Heart right ventricle (tissue), 16 donors: Measurements from ENCODE around the gene SLC26A6. TPM values are rescaled to one million over a fixed set of nuclear protein-coding genes. Genes with fewer than 3 reads are reported as not detected.

Experiments
- ATAC-seq, 8 donors: fragments of 200-7000 bp; cut with Tn5 transposase; one replicate each; pipeline ENCODE4 v1.9.1; 2020; ENCODE audit warnings: mild to moderate bottlenecking in 8 of 8, moderate library complexity in 8 of 8, moderate number of reproducible peaks in 1 of 8
- DNase-seq, 2 donors: peaks; one replicate each; pipeline ENCODE4 v3.0.0-alpha.2; 2020
- H3K27ac ChIP-seq, 10 donors: fragments of 200-600 bp; sonication (generic) in 2 of 10; one replicate each; pipeline versions ENCODE4 v1.5.0 to v1.8.0; 2020 to 2022; ENCODE audit warnings: mild to moderate bottlenecking in 3 of 10
- H3K27me3 ChIP-seq, 7 donors: fragments of 200-600 bp; one replicate each; pipeline ENCODE4 v1.8.0; 2021 to 2022; ENCODE audit warnings: mild to moderate bottlenecking in 2 of 7
- H3K36me3 ChIP-seq, 9 donors: fragments of 200-600 bp; sonication (generic) in 1 of 9; one replicate each; pipeline versions ENCODE4 v1.5.0 to v1.8.0; 2020 to 2022; ENCODE audit warnings: mild to moderate bottlenecking in 2 of 9
- H3K4me1 ChIP-seq, 9 donors: fragments of 200-600 bp; sonication (generic) in 1 of 9; one replicate each; pipeline versions ENCODE4 v1.5.0 to v1.8.0; 2020 to 2022; ENCODE audit warnings: mild to moderate bottlenecking in 4 of 9
- H3K4me3 ChIP-seq, 10 donors: fragments of 200-600 bp; sonication (generic) in 2 of 10; one replicate each; pipeline versions ENCODE4 v1.5.0 to v1.8.0; 2020 to 2022; ENCODE audit warnings: mild to moderate bottlenecking in 7 of 10, moderate library complexity in 2 of 10
- H3K9me3 ChIP-seq, 11 donors: fragments of 200-600 bp in 10 of 11; sonication (generic) in 2 of 11; one replicate each; pipeline versions ENCODE4 v1.5.0 to v1.8.0; 2013 to 2022; ENCODE audit warnings: mild to moderate bottlenecking in 2 of 11, control low read depth in 1 of 11, moderate library complexity in 1 of 11
- CTCF ChIP-seq, 9 donors: fragments of 200-600 bp; sonication (generic) in 2 of 9; IDR thresholded peaks; one replicate each; pipeline versions ENCODE4 v1.5.0 to v1.8.0; 2021 to 2022; ENCODE audit warnings: antibody characterized with exemption in 9 of 9, mild to moderate bottlenecking in 5 of 9, moderate library complexity in 1 of 9
- WGBS, 2 donors: extraction: QIAGEN DNeasy Blood & Tissue Kit; methylation state at CpG; one replicate each; pipeline ENCODE4 v1.1.7; 2013; ENCODE audit warnings: inconsistent platforms in 1 of 2; 5-methylcytosine and 5-hydroxymethylcytosine counted together
- intact Hi-C, 10 donors: fragments of 100-400 bp; cut with DNase I; formaldehyde crosslinking; loops; one replicate each; pipeline versions ENCODE4 v1.11.1 to v1.14.2; 2022
- polyA plus RNA-seq, 2 donors: library from polyadenylated mRNA; stranded (reverse); fragments of 200-250 nt; gene quantifications; one replicate each; pipeline ENCODE4 v1.2.3, GENCODE V29; 2013
- total RNA-seq, 10 donors: library from RNA; stranded (reverse); fragmentation: NEBNext Ultra II Directional in 3 of 10; extraction: Animal tissue kit (Norgen Biotek cat#: 25700) in 3 of 10; gene quantifications; one replicate each; pipeline versions ENCODE4 v1.2.1 to v1.2.4, GENCODE V29; 2021 to 2023
- donor health status: Arrhythmogenic right ventricular cardiomyopathy.
- donor health status: ischemic (EF 13 %, LVEDD 7.1; RV severe dilation, severe dysfunction).
- donor health status: healthy with polysubstance abuse.
- donor health status: DM: no; HTN: yes; CAD: no.
- donor health status: DM: no; HTN: no; CAD: no.
- donor health status: ischemic (EF 25% LVEDD 6.9; RV normal size, moderate dysfunction).
- donor health status: ischemic (EF 25% LVEDD 5.7; RV mildly dilated, moderate dysfunction).
- donor health status: healthy.
- donor health status: DM: yes; HTN: yes; CAD: no.
- donor health status: Ischemic cardiomyopathy.
- donor health status: ischemic (EF 35%, LVEDD 5.7; RV mildly dilated, moderate dysfunction).
- donor health status: nonischemic (EF 11% LVEDD 7.7; RV severe dilation, severe dysfunction).
- donor health status: DM: yes; HTN: yes; CAD: no.
- donor health status: PGD.
- donor health status: ischemic (EF 29% LVEDD 5.4; RV normal size, mild dysfunction).
- donor health status: nonischemic (EF 23%, LVEDD 6.1; RV moderate dilation, normal function).

Gene SLC26A6
- total and polyA plus RNA-seq, 12 donors: 5.2 to 25.4 (median 10.3) TPM

DNA sequence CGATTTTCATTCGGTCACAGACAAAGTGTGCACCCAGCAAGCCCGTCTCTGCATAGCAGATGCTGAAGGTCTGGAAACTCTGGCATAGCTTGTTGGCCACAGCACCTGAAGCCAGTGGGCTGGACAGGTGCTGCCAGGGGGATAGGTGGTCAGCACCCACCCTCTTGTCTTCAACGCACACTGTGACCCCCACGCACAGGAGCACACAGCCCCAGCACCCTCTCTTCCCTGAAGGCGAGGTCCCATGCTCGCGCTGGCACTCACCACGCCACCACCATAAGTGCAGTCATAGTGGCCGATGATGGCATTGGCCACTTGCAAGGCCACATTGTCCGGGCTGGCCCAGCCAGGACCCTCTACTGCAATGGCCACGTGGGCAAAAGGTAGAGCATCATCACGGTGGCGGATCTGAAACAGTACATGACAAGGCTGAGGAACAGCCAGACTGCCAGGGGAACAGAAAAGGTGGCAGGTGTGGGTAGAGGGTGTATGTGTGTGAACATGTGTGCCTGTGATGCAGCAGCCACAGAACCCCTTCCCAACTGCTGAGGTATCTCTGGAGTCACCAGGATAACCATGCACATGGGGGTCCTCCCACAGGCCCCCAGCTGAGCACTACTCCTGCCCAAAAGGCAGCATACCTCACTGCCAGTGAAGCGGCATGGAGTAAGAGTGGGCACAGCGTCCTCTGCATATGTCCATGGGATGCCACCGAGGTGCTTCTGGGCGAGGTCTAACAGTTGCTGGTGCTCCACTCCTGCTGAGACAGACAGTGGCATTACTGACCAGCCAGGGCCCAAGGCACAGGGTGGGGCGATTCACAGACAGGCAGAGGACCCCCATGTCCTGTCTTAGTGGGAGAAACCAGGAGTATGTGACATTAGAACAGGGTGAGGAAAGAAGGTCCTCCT is 34.3 kb downstream of the SLC26A6 start:
- Histone ChIP-seq H3K27ac (peak overlapping the region in 8 of 10 donors; percentile 33 to 93 (median 86)), H3K27me3 (peaks cover 0 to 2% (median 0%) of the 10 kb centered on the region in 7 donors), H3K9me3 (no peaks in the 10 kb centered on the region), H3K4me3 (no peak overlapping the region), H3K36me3 (peaks cover 15 to 86% (median 61%) of the 10 kb centered on the region in 9 donors), H3K4me1 (peaks cover 39 to 92% (median 62%) of the 10 kb centered on the region in 9 donors)
- DNase-seq (no peak), ATAC-seq (no peak)
- intact Hi-C loops: no loop called here
- no peak for TF ChIP-seq CTCF (IDR thresholded peaks at IDR 0.05)
- WGBS, 2 donors: 91 to 93% methylated on average over 19 of the region's 19 CpGs

- Histone ChIP-seq H3K4me1 (peaks cover 38 to 93% (median 69%) of the 10 kb centered on the region in 9 donors), H3K4me3 (no peak overlapping the region), H3K9me3 (no peaks in the 10 kb centered on the region), H3K27ac (peak overlapping the region; percentile 77 to 93 (median 86)), H3K36me3 (peaks cover 15 to 73% (median 48%) of the 10 kb centered on the region in 9 donors), H3K27me3 (peaks cover 0 to 14% (median 0%) of the 10 kb centered on the region in 7 donors)
- ATAC-seq: no peak
- no peak for DNase-seq
- no peak for TF ChIP-seq CTCF (IDR thresholded peaks at IDR 0.05)
- WGBS, 2 donors: 85 to 86% methylated on average over 12 of the region's 12 CpGs
- intact Hi-C loops: loop anchor here in 1 of 10 donors (5.0 kb wide), 1 partner anchor 132 kb away; a partner anchor contains a TSS
These were observed 35.6 kb downstream of the SLC26A6 start for GRCh38 chr3:48599509-48600285.

DNA sequence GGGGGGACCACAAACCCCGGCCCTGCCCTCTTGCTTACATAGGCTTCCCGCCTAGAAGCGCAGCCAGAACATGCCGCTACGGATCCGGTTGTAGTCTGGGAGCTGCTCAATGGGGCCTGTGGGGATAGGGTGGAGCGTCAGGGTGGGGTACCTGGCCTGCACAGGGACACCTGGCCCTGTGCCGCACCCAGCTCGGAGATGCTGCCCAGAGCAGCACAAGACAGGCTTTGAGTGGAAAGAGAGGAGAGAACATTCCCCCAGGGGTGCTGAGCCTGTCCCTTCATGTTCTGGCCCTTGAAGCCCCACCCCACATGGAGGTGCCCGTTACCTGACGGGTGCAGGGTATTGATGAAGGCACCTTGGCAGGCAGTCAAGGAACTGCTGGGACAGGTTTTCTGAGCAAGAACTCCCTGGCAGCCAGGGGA is 36.2 kb downstream of the SLC26A6 start:
- peaks cover 15 to 67% (median 42%) of the 10 kb centered on the region in 9 donors for H3K36me3 ChIP-seq
- peaks cover 38 to 96% (median 73%) of the 10 kb centered on the region in 9 donors for H3K4me1 ChIP-seq
- no peak overlapping the region for H3K4me3 ChIP-seq
- peak in 2 of 8 donors; percentile 1 for ATAC-seq
- peak overlapping the region; percentile 77 to 93 (median 86) for H3K27ac ChIP-seq
- TF ChIP-seq CTCF (IDR thresholded peaks at IDR 0.05): no peak
- WGBS, 2 donors: 61 to 69% methylated on average over 11 of the region's 11 CpGs
- peaks cover 0 to 20% (median 0%) of the 10 kb centered on the region in 7 donors for H3K27me3 ChIP-seq
- no peaks in the 10 kb centered on the region for H3K9me3 ChIP-seq
- intact Hi-C loops: loop anchor here in 1 of 10 donors (5.0 kb wide), 1 partner anchor 132 kb away; a partner anchor contains a TSS
- peak in 1 of 2 donors; percentile 2 for DNase-seq
